K562 (cell line): ENCODE results near the gene MKRN2OS. TPM values are rescaled to one million over a fixed set of nuclear protein-coding genes. Genes with fewer than 3 reads are reported as not detected.
A peak's percentile ranks its signal among the peaks of the same experiment; 100 is the strongest.

Experiments used
- CBX8 ChIP-seq: fragments of 200-600 bp; sonication (generic); IDR thresholded peaks from 2 replicates; pipeline ENCODE4 v1.6.1; 2012; ENCODE audit warnings: borderline replicate concordance, mixed run types, low read depth, mild to moderate bottlenecking, moderate library complexity, mixed read lengths, low read length, control low read depth, inconsistent platforms; ENCODE audit not compliant: poor library complexity, severe bottlenecking; ENCODE audit errors: extremely low read depth
- FOXK1 ChIP-seq: sonication (generic); formaldehyde crosslinking; IDR thresholded peaks from 2 replicates; pipeline ENCODE4 v1.8.0; 2022; ENCODE audit warnings: missing genetic modification reagents, mild to moderate bottlenecking, borderline replicate concordance
- NCOR1 ChIP-seq: fragments of 450-650 bp; IDR thresholded peaks from 2 replicates; pipeline ENCODE4 v1.6.1; 2016; ENCODE audit warnings: mild to moderate bottlenecking, moderate library complexity
- NFIC ChIP-seq: fragments of 450-650 bp; IDR thresholded peaks from 2 replicates; pipeline ENCODE4 v1.6.1; 2017; ENCODE audit warnings: mild to moderate bottlenecking, inconsistent platforms
- SNAPC5 ChIP-seq: fragments of 250-450 bp; sonication (Bioruptor Pico); IDR thresholded peaks from 2 replicates; pipeline ENCODE4 v1.8.0; 2021; ENCODE audit warnings: moderate library complexity, mild to moderate bottlenecking, inconsistent platforms
- STAT5B ChIP-seq: fragments of 250-450 bp; sonication (Bioruptor Pico); IDR thresholded peaks from 2 replicates; pipeline ENCODE4 v1.8.0; 2021; ENCODE audit warnings: mild to moderate bottlenecking, inconsistent platforms
- ZNF140 ChIP-seq: fragments of 250-450 bp; sonication (Bioruptor Pico); IDR thresholded peaks from 2 replicates; pipeline ENCODE4 v1.8.0; 2021; ENCODE audit warnings: moderate library complexity, mild to moderate bottlenecking, inconsistent platforms
- polyA plus RNA-seq, 8 experiments: library from polyadenylated mRNA; depleted of rRNA in 4 of 8; stranded (reverse) in 5 of 8; unstranded in 3 of 8; fragments of >200 nt; fragmentation: Nextera tagmentation in 2 of 8; fragmentation: Illumina TruSeq in 1 of 8; extraction: Ambion mirVana in 2 of 8; extraction: Trizol in 1 of 8; gene quantifications; 2 replicates each; pipeline versions ENCODE4 v1.2.1 to v1.2.3, GENCODE V29; 2011 to 2014; ENCODE audit warnings: inconsistent platforms in 1 of 8, missing spikeins in 1 of 8
- total RNA-seq, 7 experiments: library from RNA; depleted of rRNA in 6 of 7; stranded (reverse); fragments of >200 nt in 6 of 7; fragmentation: Illumina TruSeq in 2 of 7; extraction: Trizol in 2 of 7; gene quantifications; 2 replicates each; pipeline versions ENCODE4 v1.2.1 to v1.2.3, GENCODE V29; 2011 to 2021; ENCODE audit warnings: low replicate concordance in 1 of 7
- TF ChIP-seq, protein P1 (sequence below): fragments of 450-650 bp; formaldehyde crosslinking; IDR thresholded peaks from 2 replicates; pipeline ENCODE4 v1.4.0; 2020; ENCODE audit warnings: mild to moderate bottlenecking, moderate library complexity

MKRN2OS gene
- total and polyA plus RNA-seq, 9 of the 15 experiments (the other 6 are each of a cell fraction or from before 2014, with no cell fraction given), result 0.11 to 0.27 (median 0.17) TPM; not detected in 6

GRCh38 chr3:12553921-12554391, 8.7 kb upstream of the MKRN2OS start (continued):
- TF ChIP-seq, protein P1, sequence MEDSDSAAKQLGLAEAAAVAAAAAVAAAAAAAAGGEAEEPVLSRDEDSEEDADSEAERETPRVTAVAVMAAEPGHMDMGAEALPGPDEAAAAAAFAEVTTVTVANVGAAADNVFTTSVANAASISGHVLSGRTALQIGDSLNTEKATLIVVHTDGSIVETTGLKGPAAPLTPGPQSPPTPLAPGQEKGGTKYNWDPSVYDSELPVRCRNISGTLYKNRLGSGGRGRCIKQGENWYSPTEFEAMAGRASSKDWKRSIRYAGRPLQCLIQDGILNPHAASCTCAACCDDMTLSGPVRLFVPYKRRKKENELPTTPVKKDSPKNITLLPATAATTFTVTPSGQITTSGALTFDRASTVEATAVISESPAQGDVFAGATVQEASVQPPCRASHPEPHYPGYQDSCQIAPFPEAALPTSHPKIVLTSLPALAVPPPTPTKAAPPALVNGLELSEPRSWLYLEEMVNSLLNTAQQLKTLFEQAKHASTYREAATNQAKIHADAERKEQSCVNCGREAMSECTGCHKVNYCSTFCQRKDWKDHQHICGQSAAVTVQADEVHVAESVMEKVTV (CRISPR knock-in tag), result no peak
- TF ChIP-seq NCOR1 (no peak), SNAPC5 (CRISPR knock-in tag) (no peak), STAT5B (CRISPR knock-in tag) (no peak), CBX8 (no peak), NFIC (no peak), ZNF140 (CRISPR knock-in tag) (no peak), FOXK1 (0 out of 2 replicates have a peak, but pooled peaks have one; percentile 18)
